Vagina (tissue), 2 donors: Measurements from ENCODE around the gene RAB3GAP2.

Experiments
- CTCF ChIP-seq, 3 experiments: fragments of 450-650 bp in 2 of 3; fragments of 200-600 bp in 1 of 3; sonication (generic) in 1 of 3; IDR thresholded peaks; one replicate each; pipeline ENCODE4 v1.5.1; 2017 to 2019; ENCODE audit warnings: antibody characterized with exemption in 3 of 3, mild to moderate bottlenecking in 2 of 3, moderate library complexity in 2 of 3
- POLR2A ChIP-seq, 2 donors: fragments of 450-650 bp; IDR thresholded peaks; one replicate each; pipeline ENCODE4 v1.6.1; 2017; ENCODE audit warnings: antibody characterized with exemption in 2 of 2, mild to moderate bottlenecking in 2 of 2, moderate library complexity in 2 of 2

GRCh38 chr1:220233927-220234326 lies 38.3 kb downstream of the RAB3GAP2 start:
- TF ChIP-seq POLR2A (IDR thresholded peaks at IDR 0.05) (no peak), CTCF (IDR thresholded peaks at IDR 0.05) (no peak)
